OCI-LY1 (cell line): ENCODE measurements around the gene LDLRAD3.

Experiments
- H2AFZ ChIP-seq: fragments of 200-600 bp; sonication (generic), shearing (Covaris generic); 2 replicates; pipeline ENCODE4 v1.6.0; 2014; ENCODE audit warnings: antibody characterized with exemption, mild to moderate bottlenecking, low read length
- H3F3A ChIP-seq: fragments of 200-600 bp; sonication (generic), shearing (Covaris generic); 2 replicates; pipeline ENCODE4 v1.6.0; 2014; ENCODE audit warnings: mild to moderate bottlenecking, antibody characterized with exemption, low read length, moderate library complexity; ENCODE audit not compliant: insufficient read depth
- H3K27ac ChIP-seq: fragments of 200-600 bp; sonication (generic); 2 replicates; pipeline ENCODE4 v1.5.1; 2014; ENCODE audit warnings: low read length, mixed run types, mild to moderate bottlenecking, low read depth; ENCODE audit not compliant: poor library complexity, severe bottlenecking
- H3K27me3 ChIP-seq: fragments of 200-600 bp; sonication (generic); 2 replicates; pipeline ENCODE4 v1.6.0; 2014; ENCODE audit warnings: antibody characterized with exemption, mild to moderate bottlenecking, low read length, moderate library complexity; ENCODE audit not compliant: insufficient read depth
- H3K36me3 ChIP-seq: fragments of 200-600 bp; sonication (generic); 2 replicates; pipeline ENCODE4 v1.6.1; 2014; ENCODE audit warnings: mild to moderate bottlenecking, antibody characterized with exemption, low read length, moderate library complexity, mixed read lengths; ENCODE audit not compliant: insufficient read depth
- H3K4me1 ChIP-seq: fragments of 200-600 bp; sonication (generic); 2 replicates; pipeline ENCODE4 v1.5.1; 2014; ENCODE audit warnings: mild to moderate bottlenecking, low read length, moderate library complexity; ENCODE audit not compliant: insufficient read depth, severe bottlenecking
- H3K4me2 ChIP-seq: fragments of 200-600 bp; sonication (generic), shearing (Covaris generic); 2 replicates; pipeline ENCODE4 v1.6.1; 2014; ENCODE audit warnings: low read length
- H3K4me3 ChIP-seq: fragments of 200-600 bp; sonication (generic); 2 replicates; pipeline ENCODE4 v1.5.1; 2014; ENCODE audit warnings: low read length, low read depth, mild to moderate bottlenecking, mixed read lengths; ENCODE audit not compliant: poor library complexity, severe bottlenecking
- H3K79me2 ChIP-seq: fragments of 200-600 bp; shearing (Covaris generic); 2 replicates; pipeline ENCODE4 v1.6.1; 2016; ENCODE audit warnings: mixed run types, low read length, mixed read lengths; ENCODE audit not compliant: insufficient read depth
- H3K9ac ChIP-seq: fragments of 200-600 bp; sonication (generic), shearing (Covaris generic); 2 replicates; pipeline ENCODE4 v1.6.1; 2014; ENCODE audit warnings: mild to moderate bottlenecking, low read length, mixed read lengths
- H3K9me2 ChIP-seq: fragments of 200-600 bp; sonication (generic), shearing (Covaris generic); 2 replicates; pipeline ENCODE4 v1.6.1; 2014; ENCODE audit warnings: low read depth, mild to moderate bottlenecking, low read length, mixed read lengths
- H3K9me3 ChIP-seq: fragments of 200-600 bp; shearing (Covaris generic); 2 replicates; pipeline ENCODE4 v1.6.1; 2014; ENCODE audit warnings: low read length, mixed read lengths
- H4K20me1 ChIP-seq: fragments of 200-600 bp; sonication (generic), shearing (Covaris generic); 2 replicates; pipeline ENCODE4 v1.6.0; 2016; ENCODE audit warnings: mild to moderate bottlenecking, low read length; ENCODE audit not compliant: insufficient read depth
- EZH2 ChIP-seq: fragments of 200-600 bp; sonication (generic), shearing (Covaris generic); IDR thresholded peaks from 2 replicates; pipeline ENCODE4 v1.8.0; 2017; ENCODE audit warnings: borderline replicate concordance, mixed run types, mild to moderate bottlenecking, antibody characterized with exemption, low read length, moderate library complexity, mixed read lengths
- TF ChIP-seq, protein P1 (sequence below): fragments of 200-600 bp; sonication (generic), shearing (Covaris generic); IDR thresholded peaks from 2 replicates; pipeline ENCODE4 v1.5.1; 2017; ENCODE audit warnings: mild to moderate bottlenecking, antibody characterized with exemption, low read length, moderate library complexity, mixed read lengths

Gene LDLRAD3

DNA sequence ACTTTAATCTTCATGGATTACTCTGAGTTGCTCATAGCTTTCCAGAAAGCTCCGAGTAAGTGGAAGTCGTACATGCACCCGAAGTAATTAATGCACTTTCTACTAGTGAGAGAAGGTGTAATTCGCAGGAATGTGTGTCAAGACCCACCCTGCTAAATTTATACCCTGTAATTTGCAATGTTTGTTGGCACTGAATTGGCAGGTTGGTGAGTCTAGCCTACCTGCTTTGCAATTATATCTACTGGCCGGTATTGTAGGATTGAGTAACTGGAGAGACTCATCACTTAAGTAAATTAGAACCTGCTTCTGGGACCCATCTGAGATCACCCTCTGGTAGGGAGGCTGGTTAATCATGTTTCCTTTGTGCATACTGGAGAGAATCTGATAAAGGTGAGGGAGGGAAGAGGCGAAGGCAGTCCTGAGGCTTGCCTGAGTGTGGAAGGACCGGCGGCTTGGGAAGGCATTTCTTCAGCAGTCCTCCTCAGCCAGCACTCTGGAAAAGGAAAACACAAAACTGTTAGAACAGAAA is 63.3 kb downstream of the LDLRAD3 start:
- H4K20me1 ChIP-seq, result no peaks in the 10 kb centered on the region
- H3K27me3 ChIP-seq, result no peaks in the 10 kb centered on the region
- no peak overlapping the region for H3K9ac ChIP-seq
- H3K4me3 ChIP-seq, result no peak overlapping the region
- H3K4me1 ChIP-seq, result no peaks in the 10 kb centered on the region
- no peaks in the 10 kb centered on the region for H3K9me3 ChIP-seq
- TF ChIP-seq, protein P1, sequence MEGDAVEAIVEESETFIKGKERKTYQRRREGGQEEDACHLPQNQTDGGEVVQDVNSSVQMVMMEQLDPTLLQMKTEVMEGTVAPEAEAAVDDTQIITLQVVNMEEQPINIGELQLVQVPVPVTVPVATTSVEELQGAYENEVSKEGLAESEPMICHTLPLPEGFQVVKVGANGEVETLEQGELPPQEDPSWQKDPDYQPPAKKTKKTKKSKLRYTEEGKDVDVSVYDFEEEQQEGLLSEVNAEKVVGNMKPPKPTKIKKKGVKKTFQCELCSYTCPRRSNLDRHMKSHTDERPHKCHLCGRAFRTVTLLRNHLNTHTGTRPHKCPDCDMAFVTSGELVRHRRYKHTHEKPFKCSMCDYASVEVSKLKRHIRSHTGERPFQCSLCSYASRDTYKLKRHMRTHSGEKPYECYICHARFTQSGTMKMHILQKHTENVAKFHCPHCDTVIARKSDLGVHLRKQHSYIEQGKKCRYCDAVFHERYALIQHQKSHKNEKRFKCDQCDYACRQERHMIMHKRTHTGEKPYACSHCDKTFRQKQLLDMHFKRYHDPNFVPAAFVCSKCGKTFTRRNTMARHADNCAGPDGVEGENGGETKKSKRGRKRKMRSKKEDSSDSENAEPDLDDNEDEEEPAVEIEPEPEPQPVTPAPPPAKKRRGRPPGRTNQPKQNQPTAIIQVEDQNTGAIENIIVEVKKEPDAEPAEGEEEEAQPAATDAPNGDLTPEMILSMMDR, result no peak
- TF ChIP-seq EZH2, result no peak
- H3K9me2 ChIP-seq, result no peaks in the 10 kb centered on the region
- H3K36me3 ChIP-seq, result no peaks in the 10 kb centered on the region
- no peaks in the 10 kb centered on the region for H3F3A ChIP-seq
- H3K4me2 ChIP-seq, result no peak overlapping the region
- H2AFZ ChIP-seq, result no peak overlapping the region
- no peaks in the 10 kb centered on the region for H3K79me2 ChIP-seq
- no peak overlapping the region for H3K27ac ChIP-seq

DNA sequence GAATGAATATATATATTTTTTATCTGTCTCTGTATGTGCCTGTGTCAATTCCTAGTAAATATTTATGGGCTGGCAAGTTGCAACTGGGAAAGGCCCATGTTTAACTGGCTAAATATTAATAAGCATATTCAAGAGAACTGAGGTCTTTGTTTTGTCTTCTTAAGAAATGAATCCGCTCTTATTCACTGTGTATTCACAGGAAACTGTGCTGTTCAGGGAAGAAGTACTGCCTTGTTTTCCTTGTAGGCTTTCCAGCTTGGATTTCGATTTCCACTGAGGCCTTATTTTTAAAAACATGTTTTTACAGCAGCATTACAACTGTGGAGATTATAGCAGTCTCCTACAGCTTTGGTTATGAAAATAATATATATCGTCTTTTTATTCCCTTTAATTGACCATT is 64.7 kb downstream of the LDLRAD3 start:
- Histone ChIP-seq H3K4me3 (no peak overlapping the region), H3K79me2 (no peaks in the 10 kb centered on the region), H3K9ac (no peak overlapping the region), H3K4me1 (no peaks in the 10 kb centered on the region), H3K4me2 (no peak overlapping the region), H3K9me3 (no peaks in the 10 kb centered on the region), H3K36me3 (no peaks in the 10 kb centered on the region), H4K20me1 (no peaks in the 10 kb centered on the region), H3F3A (no peaks in the 10 kb centered on the region), H3K27ac (no peak overlapping the region), H2AFZ (no peak overlapping the region), H3K9me2 (no peaks in the 10 kb centered on the region), H3K27me3 (no peaks in the 10 kb centered on the region)
- TF ChIP-seq, protein P1, result no peak
- TF ChIP-seq EZH2, result no peak

GRCh38 chr11:36009473-36009872 is 65.6 kb downstream of the LDLRAD3 start:
- Histone ChIP-seq H3K4me3 (no peak overlapping the region), H3K4me1 (no peaks in the 10 kb centered on the region), H3F3A (no peaks in the 10 kb centered on the region), H3K9me3 (no peaks in the 10 kb centered on the region), H3K4me2 (no peak overlapping the region), H3K9ac (no peak overlapping the region), H3K36me3 (no peaks in the 10 kb centered on the region), H4K20me1 (no peaks in the 10 kb centered on the region), H3K27me3 (no peaks in the 10 kb centered on the region), H2AFZ (no peak overlapping the region), H3K27ac (no peak overlapping the region), H3K79me2 (no peaks in the 10 kb centered on the region), H3K9me2 (no peaks in the 10 kb centered on the region)
- TF ChIP-seq, protein P1, result no peak
- no peak for TF ChIP-seq EZH2
